GM21786 (cell line): ENCODE results near the gene PIAS4.

Experiments
- ATAC-seq: cut with Tn5 transposase; IDR thresholded peaks from one replicate; pipeline ENCODE4 v1.9.1; 2021; ENCODE audit not compliant: unreplicated experiment

The PIAS4 gene

DNA sequence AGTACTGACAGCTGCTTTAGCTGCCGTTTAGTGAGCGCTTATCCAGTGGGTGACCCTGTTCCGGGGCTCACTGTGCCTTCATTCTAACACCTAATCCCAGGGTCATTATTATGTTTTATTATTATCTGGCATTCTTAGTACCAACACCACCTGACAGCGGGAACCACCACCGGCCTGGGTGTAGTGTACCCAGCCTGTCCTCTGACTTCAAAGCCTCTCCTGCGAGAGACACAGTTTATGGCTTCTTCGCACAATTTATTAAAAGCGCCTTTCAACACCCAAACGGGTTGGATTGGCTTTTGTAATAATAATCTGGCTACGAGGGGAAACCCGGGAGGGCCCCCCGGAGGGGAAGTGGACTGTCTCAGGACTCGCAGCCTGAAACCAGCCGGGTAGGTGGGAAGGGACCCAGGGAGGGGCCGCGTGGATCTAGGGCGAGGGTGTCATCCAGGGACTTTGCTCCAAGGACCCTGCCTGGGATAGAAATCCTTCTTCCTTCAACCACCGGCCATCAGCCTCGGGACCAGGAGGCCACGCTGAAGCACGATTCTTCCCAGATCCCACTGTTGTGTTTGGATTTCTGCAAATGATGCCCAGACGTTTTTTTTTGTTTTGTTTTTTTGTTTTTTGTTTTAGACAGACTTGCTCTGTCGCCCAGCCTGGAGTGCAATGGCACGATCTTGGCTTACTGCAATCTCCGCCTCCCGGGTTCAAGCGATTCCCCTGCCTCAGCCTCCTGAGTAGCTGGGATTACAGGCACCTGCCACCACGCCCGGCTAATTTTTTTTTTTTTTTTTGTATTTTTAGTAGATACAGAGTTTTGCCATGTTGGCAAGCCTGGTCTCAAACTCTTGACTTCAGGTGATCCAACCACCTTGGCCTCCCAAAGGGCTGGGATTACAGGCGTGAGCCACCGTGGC is 60.8 kb downstream of the PIAS4 start:
- no peak for ATAC-seq

DNA sequence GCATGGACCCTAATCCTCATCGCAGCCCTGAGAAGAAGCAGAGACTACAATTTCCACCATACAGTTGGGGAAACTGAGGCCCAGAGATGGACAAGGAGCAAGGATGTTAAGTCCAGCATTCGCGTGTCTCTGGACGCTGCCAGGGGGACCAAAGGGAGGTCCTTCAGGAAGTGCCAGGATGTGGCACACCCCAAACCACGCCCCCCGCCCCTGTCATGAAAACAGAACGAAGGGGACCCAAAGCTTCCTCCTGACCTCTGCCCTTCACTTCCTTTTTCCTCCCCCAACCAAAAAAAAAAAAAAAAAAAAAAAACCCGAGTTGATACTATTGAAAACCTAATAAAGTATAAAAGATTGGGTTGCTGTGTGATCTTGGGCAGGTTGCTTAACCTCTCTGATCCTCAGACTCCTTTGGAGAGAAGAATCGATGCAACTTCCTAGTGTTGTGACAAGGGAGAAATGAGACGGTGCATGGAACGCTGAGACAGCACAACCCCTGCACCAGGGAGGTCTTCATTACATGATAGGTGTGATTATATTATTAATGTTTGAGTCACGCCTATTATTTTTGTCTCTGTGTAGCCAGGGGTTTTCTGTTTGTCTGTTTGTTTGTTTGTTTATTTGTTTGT is 61.9 kb downstream of the PIAS4 start:
- ATAC-seq: no peak

DNA sequence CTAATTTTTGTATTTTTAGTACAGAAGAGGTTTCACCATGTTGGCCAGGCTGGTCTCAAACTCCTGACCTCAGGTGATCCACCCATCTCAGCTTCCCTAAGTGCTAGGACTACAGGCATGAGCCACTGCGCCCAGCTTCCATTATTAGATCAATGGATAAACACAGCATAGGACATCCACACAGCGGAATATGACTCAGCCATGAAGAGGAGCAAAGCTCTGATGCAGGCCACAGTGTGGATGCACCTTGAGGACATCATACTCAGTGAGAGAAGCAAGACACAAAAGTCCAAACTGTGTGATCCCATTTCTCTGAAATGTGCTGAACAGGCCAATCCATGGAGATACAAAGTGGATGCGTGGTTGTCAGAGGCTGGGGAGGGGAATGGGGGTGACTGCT is 64.1 kb downstream of the PIAS4 start:
- no peak for ATAC-seq

DNA sequence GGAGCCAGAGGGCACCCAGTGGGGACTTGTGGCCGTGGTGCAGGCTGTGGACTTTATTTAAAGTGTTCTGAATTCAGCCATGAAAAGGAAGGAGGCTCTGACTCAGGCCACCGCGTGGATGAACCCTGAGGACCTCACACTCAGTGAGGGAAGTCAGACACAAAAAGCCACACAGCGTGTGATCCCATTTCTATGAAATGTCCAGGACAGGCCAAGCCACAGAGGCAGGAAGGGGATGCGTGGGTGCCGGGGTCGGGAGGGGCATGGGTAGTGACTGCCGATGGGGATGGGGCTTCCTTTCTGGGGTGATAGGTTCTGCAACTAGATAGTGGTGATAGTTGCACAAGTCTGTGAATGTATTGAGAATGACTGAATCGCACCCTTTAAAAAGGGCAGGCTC is 67.8 kb downstream of the PIAS4 start:
- ATAC-seq: no peak

DNA sequence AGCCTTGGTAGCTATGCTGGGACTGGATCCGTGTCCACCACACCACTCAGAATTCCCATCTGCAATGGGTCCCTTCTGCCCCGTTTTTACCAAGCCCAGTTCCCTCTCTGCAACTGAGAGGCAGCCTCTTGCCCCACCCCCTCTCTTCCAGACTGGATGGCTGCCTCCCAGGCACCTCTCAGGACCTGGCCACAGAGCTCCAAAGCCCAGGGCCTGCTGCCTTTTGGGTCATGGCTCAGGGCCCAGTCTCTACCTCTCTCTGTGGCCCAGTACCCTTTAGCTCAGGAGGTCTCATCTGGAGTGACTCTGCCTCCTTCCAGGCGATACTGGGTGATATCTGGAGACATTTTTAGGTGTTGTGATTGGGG is 69.5 kb downstream of the PIAS4 start:
- no peak for ATAC-seq

DNA sequence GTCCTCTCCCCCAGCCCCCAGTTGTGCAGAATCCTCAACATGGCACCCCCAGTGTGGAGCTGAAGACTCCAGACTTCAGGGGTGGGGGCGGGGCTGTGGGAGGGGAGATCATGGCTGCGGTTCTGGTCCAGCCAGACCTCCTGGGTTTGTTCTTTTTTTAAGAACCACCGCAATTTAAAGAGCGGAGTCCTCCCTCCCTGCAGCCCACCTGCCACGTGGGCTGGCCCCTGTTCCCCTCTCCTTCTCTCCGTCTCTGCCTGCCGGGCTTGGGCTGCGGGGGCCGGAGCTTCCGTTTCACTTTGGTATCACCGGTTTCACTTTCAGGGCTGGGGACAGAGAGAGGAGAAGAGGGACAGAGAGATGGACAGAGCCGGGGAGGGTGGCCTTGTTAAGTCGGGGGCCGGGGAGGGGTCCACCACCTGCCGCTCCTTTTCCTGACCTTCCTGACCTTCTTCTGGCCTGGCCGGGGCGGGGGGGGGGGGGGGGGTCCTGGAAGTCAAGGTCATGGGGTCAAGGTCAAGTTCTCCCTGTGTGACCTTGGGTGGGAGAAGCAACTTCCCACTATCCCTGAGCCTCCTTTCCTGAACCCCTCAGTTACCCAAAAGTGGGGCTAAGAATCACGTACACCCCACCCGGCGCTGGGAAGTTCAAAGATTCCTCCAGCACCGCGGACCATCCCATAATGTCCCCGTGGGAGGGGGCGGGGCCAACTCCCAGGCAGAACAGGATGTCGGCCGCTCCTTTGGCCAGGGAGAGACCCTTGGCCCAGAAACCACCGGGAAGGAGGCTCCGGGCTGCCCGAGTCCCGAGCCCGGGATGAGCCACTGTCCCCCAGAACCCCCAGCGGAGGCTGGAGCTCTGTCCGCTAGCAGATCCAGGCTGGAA is 70.5 kb downstream of the PIAS4 start:
- ATAC-seq: no peak

DNA sequence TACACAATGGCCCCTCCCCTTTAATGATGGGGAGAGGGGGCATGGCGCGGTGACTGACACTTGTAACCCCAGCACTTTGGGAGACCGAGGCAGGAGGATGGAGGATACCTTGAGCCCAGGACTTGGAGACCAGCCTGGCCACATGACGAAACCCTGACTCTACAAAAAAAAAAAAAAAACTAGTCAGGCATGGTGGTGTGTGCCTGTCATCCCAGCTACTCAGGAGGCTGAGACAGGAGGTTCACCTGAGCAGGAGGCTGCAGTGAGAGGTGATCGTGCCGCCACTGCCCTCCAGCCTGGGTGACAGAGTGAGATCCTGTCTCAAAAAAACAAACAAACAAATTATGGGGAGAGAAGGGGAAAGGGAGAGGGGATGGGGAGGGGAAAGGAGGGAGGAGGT is 72.9 kb downstream of the PIAS4 start:
- ATAC-seq: no peak

DNA sequence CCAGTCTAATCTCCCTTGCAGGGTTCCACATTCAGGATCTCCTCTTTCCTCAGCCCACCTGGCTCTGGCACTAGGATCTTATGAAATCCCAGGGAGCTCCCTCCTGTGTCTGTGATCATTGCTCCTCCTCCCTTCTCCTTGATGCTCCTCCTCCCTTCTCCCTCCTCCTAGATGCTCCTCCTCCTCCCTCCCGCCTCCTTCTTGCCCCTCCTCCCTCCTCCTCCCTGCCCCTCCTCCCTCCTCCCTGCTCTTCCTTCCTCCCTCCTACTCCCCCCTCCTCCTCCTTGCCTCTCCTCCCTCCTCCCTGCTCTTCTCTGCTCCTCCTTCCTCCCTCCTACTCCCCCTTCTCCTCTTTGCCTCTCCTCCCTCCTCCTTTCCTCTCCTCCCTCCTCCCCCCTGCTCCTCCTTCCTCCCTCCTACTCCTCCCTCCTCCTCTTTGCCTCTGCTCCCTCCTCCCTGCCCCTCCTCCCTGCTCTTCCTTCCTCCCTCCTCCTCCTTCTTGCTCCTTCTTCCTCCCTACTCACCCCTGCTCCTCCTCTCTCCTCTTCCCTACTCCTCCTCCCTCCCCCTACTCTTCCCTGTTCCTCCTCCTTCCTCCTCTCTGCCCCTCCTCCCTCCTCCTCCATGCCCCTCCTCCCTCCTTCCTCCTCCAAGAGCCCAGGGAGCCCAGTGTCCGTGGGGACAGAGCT is 74.0 kb downstream of the PIAS4 start:
- no peak for ATAC-seq

DNA sequence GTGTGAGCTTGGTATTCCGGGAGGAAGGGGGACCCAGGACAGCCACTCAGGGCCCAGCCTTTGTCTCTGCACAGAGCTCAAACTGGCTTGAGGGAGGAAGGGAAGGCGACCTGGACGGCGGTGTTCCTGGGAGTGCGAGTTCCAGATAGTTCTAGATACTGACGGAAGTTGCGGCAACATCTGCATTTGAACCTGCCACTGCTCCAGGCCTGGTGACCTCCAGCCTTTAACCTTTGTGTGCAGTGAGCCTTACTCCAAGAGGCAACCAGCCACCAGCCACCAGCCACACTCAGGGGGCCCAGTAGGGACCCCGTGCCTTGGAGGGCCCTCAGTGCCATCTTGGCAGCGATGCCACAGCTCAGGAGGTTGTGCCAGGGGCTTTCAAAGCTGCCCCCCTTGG is 74.6 kb downstream of the PIAS4 start:
- ATAC-seq: no peak

DNA sequence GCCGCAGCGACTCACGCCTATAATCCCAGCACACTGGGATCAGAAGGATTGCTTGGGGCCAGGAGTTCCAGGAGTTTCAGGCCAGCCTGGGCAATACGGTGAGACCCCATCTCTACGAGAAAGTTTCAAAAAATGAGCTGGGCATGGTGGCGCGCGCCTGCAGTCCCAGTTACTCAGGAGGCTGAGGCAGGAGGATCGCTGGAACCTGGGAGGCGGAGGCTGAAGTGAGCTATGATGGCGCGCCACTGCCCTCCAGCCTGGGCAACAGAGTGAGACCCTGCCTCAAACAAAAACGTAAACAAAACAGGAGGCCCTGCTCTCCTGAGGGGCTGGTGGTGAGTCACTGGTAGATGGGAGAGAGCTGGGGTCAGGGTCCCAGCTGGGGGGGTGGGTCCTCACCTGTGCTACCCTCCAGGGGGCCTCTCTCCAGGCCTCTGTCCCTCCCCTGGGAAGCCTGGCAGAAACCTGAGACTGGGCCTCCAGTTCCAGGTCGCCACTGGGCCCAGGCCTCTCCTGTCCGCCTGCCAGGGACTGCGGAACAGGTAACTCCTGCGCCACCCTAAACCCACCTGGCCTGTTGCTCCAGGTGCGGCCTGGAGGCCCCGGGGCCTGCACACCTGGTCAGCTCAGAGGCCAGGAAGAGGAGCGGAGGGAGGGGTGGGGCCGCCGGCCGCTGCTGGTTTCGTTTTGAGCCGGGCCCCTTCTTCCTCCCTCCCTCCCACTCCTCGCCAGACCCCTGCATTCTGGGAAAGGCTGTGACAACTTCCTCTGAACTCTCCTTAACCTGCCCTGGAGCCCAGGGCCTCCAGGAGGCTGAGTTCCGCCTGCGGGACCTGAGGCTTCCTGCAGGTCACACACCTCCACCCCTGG is 76.4 kb downstream of the PIAS4 start:
- ATAC-seq: no peak

DNA sequence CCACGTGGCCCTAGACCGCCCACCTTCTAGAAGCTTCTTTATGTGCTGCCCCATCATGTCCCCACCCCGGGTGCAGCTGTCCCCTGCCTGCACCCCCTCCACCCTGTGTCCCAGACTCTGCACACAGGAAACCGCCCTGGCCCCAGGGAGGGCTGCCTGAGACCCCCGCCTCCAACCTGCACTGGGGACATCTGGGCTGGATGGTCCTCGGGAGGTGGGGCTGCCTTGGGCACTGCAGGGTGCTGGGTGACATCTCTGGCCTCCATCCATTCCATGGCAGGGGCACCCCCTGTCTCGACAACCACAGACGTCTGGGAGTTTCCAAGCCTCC is 77.0 kb downstream of the PIAS4 start:
- ATAC-seq: no peak

DNA sequence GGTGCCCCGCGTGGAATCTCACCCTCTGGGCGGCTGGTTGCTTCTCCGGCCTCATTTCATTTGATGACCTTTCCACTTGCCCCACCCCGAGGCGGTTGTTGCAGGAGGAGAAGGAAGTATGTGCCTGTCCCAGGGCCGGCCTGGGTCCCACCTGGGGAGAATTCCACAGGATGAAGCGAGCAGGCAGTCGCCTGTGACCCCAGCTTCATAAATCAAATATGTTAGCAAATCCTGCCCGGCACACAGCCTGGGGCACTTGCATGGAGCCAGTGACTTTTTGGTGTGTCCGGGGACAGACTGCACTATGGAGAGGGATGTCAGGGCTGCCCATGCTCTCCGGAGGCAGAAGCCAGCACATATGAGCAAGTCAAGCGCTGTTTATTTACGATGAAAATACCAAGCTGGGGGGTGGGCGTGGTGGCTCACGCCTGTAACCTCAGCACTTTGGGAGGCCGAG is 78.9 kb downstream of the PIAS4 start:
- ATAC-seq: no peak

DNA sequence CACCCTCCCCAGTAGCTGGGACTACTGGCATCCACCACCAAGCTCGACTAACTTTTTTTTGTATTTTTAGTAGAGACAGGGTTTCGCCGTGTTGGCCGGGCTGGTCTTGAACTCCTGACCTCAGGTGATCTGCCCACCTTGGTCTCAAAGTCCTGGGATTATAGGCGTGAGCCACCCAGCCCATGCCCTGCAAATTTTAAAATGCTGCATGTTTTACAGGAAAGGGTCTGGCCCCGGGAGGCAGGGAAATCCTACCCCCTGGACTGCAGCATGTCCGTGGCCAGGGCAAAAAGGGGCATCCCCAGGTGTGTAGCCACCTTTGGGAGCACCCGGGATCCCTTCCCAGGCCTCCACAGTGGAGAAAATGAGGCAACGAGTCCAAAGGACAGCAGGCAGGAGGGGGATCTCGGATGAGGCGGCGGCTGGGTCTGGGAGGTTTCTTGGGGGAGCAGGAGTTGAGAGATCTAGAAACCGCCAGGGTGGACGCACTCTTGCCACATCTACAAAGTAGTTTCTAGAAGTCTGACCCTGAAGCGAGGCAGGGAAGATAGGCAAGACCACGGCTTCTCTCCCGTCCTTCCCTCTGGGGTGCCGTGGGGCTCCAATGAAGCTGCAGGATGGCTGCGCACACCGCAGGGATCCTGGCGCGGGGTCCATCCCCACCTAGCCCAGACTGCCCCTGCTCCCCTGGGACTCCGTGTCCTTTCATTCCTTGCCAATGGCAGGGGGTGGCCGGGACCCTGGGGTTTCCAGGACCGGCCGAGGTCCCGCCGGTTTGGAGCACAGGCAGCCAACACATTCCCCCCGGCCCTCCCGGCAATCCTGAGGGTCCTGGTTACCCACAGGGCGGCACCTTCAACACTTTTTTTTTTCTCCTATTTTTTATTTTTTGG is 80.5 kb downstream of the PIAS4 start:
- ATAC-seq: no peak

DNA sequence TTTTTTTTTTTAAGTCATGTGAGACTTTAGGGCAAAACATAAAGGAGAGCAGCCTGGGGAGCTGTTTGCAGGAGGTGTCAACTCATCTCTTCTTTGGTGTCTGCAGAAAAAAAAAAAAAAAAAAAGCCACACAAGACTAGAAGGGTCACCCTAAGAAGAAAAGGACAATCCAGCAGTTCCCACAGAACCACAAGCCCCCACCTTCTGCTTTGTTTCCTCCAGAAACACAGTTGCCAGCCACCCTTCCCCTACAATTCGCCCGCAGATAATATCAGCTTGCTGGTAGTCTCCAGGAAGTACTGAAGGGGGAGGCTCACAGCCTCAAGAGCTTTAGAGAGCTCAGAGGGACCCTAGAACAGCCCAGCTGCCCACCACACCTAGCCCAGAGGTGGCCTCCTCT is 81.4 kb downstream of the PIAS4 start:
- ATAC-seq: peak; percentile 27
